ENCODE results near the gene CPT1B.
A peak's percentile ranks its signal among the peaks of the same experiment; 100 is the strongest.

Gene CPT1B

GRCh38 chr22:50567721-50568252 lies 10.4 kb downstream of the CPT1B start:
- TF ChIP-seq CTCF (IDR thresholded peaks at IDR 0.05) (no peak), ZFX (IDR thresholded peaks at IDR 0.05; ENCODE audit: borderline replicate concordance) (no peak)
- peak overlapping the region; percentile 72 for H3K27ac ChIP-seq

- H3K27ac ChIP-seq: no peak overlapping the region
- no peak for TF ChIP-seq ZFX (IDR thresholded peaks at IDR 0.05; ENCODE audit: borderline replicate concordance)
- no peak for TF ChIP-seq CTCF (IDR thresholded peaks at IDR 0.05)
These were observed 13.9 kb downstream of the CPT1B start for GRCh38 chr22:50564289-50564688.

GRCh38 chr22:50563413-50564160 lies 14.6 kb downstream of the CPT1B start:
- TF ChIP-seq CTCF (IDR thresholded peaks at IDR 0.05) (no peak), ZFX (IDR thresholded peaks at IDR 0.05; ENCODE audit: borderline replicate concordance) (no peak)
- H3K27ac ChIP-seq: peak overlapping the region; percentile 82

- H3K27ac ChIP-seq: peak within 1 kb of the TSS; percentile 82
- TF ChIP-seq CTCF (IDR thresholded peaks at IDR 0.05) (peak; percentile 93), ZFX (IDR thresholded peaks at IDR 0.05; ENCODE audit: borderline replicate concordance) (no peak)
These were observed 15.5 kb downstream of the CPT1B start, which contains the start of gene SYCE3 for GRCh38 chr22:50562523-50563412. TSS of gene SYCE3 (minus strand) at chr22:50562919. CDS start at chr22:50556405, 6,514 bp downstream.

- TF ChIP-seq ZFX (IDR thresholded peaks at IDR 0.05; ENCODE audit: borderline replicate concordance) (no peak), CTCF (IDR thresholded peaks at IDR 0.05) (no peak)
- H3K27ac ChIP-seq: no peak overlapping the region
These were observed 16.5 kb downstream of the CPT1B start for GRCh38 chr22:50561401-50562358.

GRCh38 chr22:50560034-50560433 lies 18.2 kb downstream of the CPT1B start:
- TF ChIP-seq CTCF (IDR thresholded peaks at IDR 0.05) (no peak), ZFX (IDR thresholded peaks at IDR 0.05; ENCODE audit: borderline replicate concordance) (no peak)
- no peak overlapping the region for H3K27ac ChIP-seq

Data from 22Rv1 (cell line).